A172 (cell line): ENCODE data around the gene AMZ2. TPM values are rescaled to one million over a fixed set of nuclear protein-coding genes. Genes with fewer than 3 reads are reported as not detected.

Experiments
- DNase-seq: peaks from one replicate; pipeline ENCODE4 v3.0.0-alpha.2; 2015; ENCODE audit warnings: low spot score
- total RNA-seq: library from RNA; depleted of rRNA; stranded (reverse); fragments of >200 nt; shearing (Covaris generic); gene quantifications from 2 replicates; pipeline ENCODE4 v1.2.3, GENCODE V29; 2014

The AMZ2 gene
- total RNA-seq, 1 experiment from 2014 or later, result 165 TPM

GRCh38 chr17:68290955-68291835 is 43.4 kb downstream of the AMZ2 start, which contains the start of the genes ARSG and SLC16A6:
Gene ARSG (plus strand): TSS chr17:68291495. CDS start chr17:68307494, 15,999 bp downstream.
Gene SLC16A6 (minus strand): TSS chr17:68291127. CDS start chr17:68278320, 12,807 bp downstream.
- peak; percentile 49 for DNase-seq

- peak; percentile 65 for DNase-seq
These were observed 44.2 kb downstream of the AMZ2 start for GRCh38 chr17:68291836-68292688.

GRCh38 chr17:68292689-68293040 is 44.8 kb downstream of the AMZ2 start:
- no peak for DNase-seq

- no peak for DNase-seq
These were observed 45.8 kb downstream of the AMZ2 start for GRCh38 chr17:68293490-68294195.

GRCh38 chr17:68294196-68294555 is 46.3 kb downstream of the AMZ2 start:
- DNase-seq, result no peak

- no peak for DNase-seq
These were observed 46.8 kb downstream of the AMZ2 start for GRCh38 chr17:68294617-68295016.

GRCh38 chr17:68295086-68295485 is 47.2 kb downstream of the AMZ2 start:
- no peak for DNase-seq

- DNase-seq, result no peak
These were observed 48.7 kb downstream of the AMZ2 start for GRCh38 chr17:68296217-68297191.

- no peak for DNase-seq
These were observed 49.4 kb downstream of the AMZ2 start for GRCh38 chr17:68297195-68297594.

GRCh38 chr17:68298601-68299000 is 50.8 kb downstream of the AMZ2 start:
- no peak for DNase-seq

GRCh38 chr17:68299817-68300216 is 52.0 kb downstream of the AMZ2 start:
- no peak for DNase-seq

- DNase-seq, result no peak
These were observed 53.7 kb downstream of the AMZ2 start for GRCh38 chr17:68301438-68301959.

GRCh38 chr17:68302066-68302564 is 54.3 kb downstream of the AMZ2 start:
- no peak for DNase-seq

- DNase-seq, result no peak
These were observed 54.8 kb downstream of the AMZ2 start for GRCh38 chr17:68302666-68303065.

- no peak for DNase-seq
These were observed 56.9 kb downstream of the AMZ2 start for GRCh38 chr17:68304706-68305105.

GRCh38 chr17:68305142-68305541 is 57.3 kb downstream of the AMZ2 start:
- DNase-seq, result no peak
